Parathyroid adenoma (tissue), 2 donors: Measurements from ENCODE around the gene PDZD7.

ENCODE experiments used
- H2AFZ ChIP-seq: fragments of 300-600 bp; sonication (generic); one replicate; pipeline ENCODE4 v1.7.0; 2017; ENCODE audit warnings: antibody characterized with exemption, mild to moderate bottlenecking
- H3K27ac ChIP-seq: fragments of 300-600 bp; sonication (generic); one replicate; pipeline ENCODE4 v1.7.0; 2017
- H3K27me3 ChIP-seq: fragments of 300-600 bp; sonication (generic); one replicate; pipeline ENCODE4 v1.7.0; 2017; ENCODE audit warnings: low read length; ENCODE audit not compliant: control insufficient read depth, insufficient read depth
- H3K36me3 ChIP-seq: fragments of 300-600 bp; sonication (generic); one replicate; pipeline ENCODE4 v1.7.0; 2017; ENCODE audit warnings: low read length; ENCODE audit not compliant: control insufficient read depth, insufficient read depth
- H3K4me1 ChIP-seq: fragments of 300-600 bp; sonication (generic); one replicate; pipeline ENCODE4 v1.7.0; 2017; ENCODE audit warnings: control low read depth
- H3K4me2 ChIP-seq: fragments of 300-600 bp; sonication (generic); one replicate; pipeline ENCODE4 v1.7.0; 2017; ENCODE audit warnings: low read length
- H3K4me3 ChIP-seq: fragments of 300-600 bp; sonication (generic); one replicate; pipeline ENCODE4 v1.7.0; 2017; ENCODE audit warnings: low read depth, low read length
- H3K79me2 ChIP-seq: fragments of 300-600 bp; sonication (generic); one replicate; pipeline ENCODE4 v1.7.0; 2017; ENCODE audit warnings: control low read depth
- H3K9ac ChIP-seq: fragments of 300-600 bp; sonication (generic); one replicate; pipeline ENCODE4 v1.7.0; 2017; ENCODE audit warnings: mild to moderate bottlenecking
- H3K9me3 ChIP-seq: fragments of 300-600 bp; sonication (generic); one replicate; pipeline ENCODE4 v1.7.0; 2017; ENCODE audit warnings: low read length; ENCODE audit not compliant: control insufficient read depth
- TF ChIP-seq, protein P1 (sequence below): fragments of 300-600 bp; sonication (generic); IDR thresholded peaks from one replicate; pipeline ENCODE4 v1.7.0; 2017; ENCODE audit warnings: antibody characterized with exemption, mild to moderate bottlenecking
- donor health status: primary hyperparathyroidism.

Gene PDZD7

DNA sequence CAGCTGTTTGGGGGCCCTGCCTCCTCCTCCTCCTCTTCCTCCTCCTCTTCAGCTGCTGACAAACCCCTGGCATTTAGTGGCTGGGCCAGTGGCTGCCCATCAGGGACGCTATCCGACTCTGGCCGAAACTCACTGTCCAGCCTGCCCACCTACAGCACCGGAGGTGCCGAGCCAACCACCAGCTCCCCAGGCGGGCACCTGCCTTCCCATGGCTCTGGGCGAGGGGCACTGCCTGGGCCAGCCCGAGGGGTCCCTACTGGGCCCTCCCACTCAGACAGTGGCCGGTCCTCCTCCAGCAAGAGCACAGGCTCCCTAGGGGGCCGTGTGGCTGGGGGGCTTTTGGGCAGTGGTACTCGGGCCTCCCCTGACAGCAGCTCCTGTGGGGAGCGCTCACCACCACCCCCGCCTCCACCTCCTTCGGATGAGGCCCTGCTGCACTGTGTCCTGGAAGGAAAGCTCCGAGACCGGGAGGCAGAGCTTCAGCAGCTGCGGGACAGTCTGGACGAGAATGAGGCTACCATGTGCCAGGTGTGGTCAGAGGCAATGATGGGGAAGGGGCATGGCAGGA is 27.2 kb downstream of the PDZD7 start:
- peaks cover 14% of the 10 kb centered on the region for H3K4me1 ChIP-seq
- peaks cover 3% of the 10 kb centered on the region for H3K79me2 ChIP-seq
- H3K36me3 ChIP-seq: no peaks in the 10 kb centered on the region
- H3K27ac ChIP-seq: no peak overlapping the region
- TF ChIP-seq, protein P1, sequence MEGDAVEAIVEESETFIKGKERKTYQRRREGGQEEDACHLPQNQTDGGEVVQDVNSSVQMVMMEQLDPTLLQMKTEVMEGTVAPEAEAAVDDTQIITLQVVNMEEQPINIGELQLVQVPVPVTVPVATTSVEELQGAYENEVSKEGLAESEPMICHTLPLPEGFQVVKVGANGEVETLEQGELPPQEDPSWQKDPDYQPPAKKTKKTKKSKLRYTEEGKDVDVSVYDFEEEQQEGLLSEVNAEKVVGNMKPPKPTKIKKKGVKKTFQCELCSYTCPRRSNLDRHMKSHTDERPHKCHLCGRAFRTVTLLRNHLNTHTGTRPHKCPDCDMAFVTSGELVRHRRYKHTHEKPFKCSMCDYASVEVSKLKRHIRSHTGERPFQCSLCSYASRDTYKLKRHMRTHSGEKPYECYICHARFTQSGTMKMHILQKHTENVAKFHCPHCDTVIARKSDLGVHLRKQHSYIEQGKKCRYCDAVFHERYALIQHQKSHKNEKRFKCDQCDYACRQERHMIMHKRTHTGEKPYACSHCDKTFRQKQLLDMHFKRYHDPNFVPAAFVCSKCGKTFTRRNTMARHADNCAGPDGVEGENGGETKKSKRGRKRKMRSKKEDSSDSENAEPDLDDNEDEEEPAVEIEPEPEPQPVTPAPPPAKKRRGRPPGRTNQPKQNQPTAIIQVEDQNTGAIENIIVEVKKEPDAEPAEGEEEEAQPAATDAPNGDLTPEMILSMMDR: no peak
- H3K9me3 ChIP-seq: no peaks in the 10 kb centered on the region
- no peak overlapping the region for H2AFZ ChIP-seq
- H3K4me3 ChIP-seq: no peak overlapping the region
- H3K4me2 ChIP-seq: no peak overlapping the region
- H3K27me3 ChIP-seq: no peaks in the 10 kb centered on the region
- H3K9ac ChIP-seq: no peak overlapping the region

DNA sequence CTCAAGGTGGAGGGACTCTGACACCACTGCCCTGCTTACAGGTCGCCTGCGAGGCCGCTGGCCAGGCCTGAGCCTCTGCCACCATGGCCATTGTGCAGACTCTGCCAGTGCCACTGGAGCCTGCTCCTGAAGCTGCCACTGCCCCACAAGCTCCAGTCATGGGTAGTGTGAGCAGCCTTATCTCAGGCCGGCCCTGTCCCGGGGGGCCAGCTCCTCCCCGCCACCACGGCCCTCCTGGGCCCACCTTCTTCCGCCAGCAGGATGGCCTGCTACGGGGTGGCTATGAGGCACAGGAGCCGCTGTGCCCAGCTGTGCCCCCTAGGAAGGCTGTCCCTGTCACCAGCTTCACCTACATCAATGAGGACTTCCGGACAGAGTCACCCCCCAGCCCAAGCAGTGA is 28.5 kb downstream of the PDZD7 start:
- TF ChIP-seq, protein P1: no peak
- H3K4me3 ChIP-seq: no peak overlapping the region
- no peaks in the 10 kb centered on the region for H3K36me3 ChIP-seq
- H2AFZ ChIP-seq: no peak overlapping the region
- no peak overlapping the region for H3K9ac ChIP-seq
- H3K4me2 ChIP-seq: peak overlapping the region; percentile 11
- peaks cover 17% of the 10 kb centered on the region for H3K4me1 ChIP-seq
- no peaks in the 10 kb centered on the region for H3K9me3 ChIP-seq
- peaks cover 3% of the 10 kb centered on the region for H3K79me2 ChIP-seq
- H3K27ac ChIP-seq: no peak overlapping the region
- no peaks in the 10 kb centered on the region for H3K27me3 ChIP-seq

DNA sequence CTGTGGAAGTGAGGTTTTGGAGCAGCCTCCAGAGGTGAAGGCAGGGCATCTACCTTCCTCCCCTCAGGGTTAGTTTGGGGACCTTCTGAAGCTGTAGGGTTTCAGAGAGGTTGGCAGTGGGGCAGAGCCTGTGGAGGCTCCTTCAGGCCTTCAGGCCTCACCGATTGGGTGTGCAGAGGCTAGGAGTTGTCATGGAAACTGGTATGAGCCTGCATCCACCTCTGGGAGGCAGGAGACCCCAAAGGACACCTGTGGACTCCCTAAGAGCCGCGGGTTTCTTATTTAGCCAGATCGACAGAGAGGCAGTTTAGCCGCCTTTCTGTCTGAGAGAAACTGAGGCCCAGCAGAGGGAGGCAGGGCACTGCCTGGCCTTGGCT is 29.3 kb downstream of the PDZD7 start:
- peaks cover 3% of the 10 kb centered on the region for H3K79me2 ChIP-seq
- H3K9me3 ChIP-seq: no peaks in the 10 kb centered on the region
- H3K36me3 ChIP-seq: no peaks in the 10 kb centered on the region
- H3K27me3 ChIP-seq: no peaks in the 10 kb centered on the region
- H3K27ac ChIP-seq: peak overlapping the region; percentile 83
- TF ChIP-seq, protein P1: no peak
- H3K9ac ChIP-seq: no peak overlapping the region
- peaks cover 19% of the 10 kb centered on the region for H3K4me1 ChIP-seq
- H3K4me3 ChIP-seq: peak overlapping the region; percentile 92
- H2AFZ ChIP-seq: no peak overlapping the region
- peak overlapping the region; percentile 98 for H3K4me2 ChIP-seq

DNA sequence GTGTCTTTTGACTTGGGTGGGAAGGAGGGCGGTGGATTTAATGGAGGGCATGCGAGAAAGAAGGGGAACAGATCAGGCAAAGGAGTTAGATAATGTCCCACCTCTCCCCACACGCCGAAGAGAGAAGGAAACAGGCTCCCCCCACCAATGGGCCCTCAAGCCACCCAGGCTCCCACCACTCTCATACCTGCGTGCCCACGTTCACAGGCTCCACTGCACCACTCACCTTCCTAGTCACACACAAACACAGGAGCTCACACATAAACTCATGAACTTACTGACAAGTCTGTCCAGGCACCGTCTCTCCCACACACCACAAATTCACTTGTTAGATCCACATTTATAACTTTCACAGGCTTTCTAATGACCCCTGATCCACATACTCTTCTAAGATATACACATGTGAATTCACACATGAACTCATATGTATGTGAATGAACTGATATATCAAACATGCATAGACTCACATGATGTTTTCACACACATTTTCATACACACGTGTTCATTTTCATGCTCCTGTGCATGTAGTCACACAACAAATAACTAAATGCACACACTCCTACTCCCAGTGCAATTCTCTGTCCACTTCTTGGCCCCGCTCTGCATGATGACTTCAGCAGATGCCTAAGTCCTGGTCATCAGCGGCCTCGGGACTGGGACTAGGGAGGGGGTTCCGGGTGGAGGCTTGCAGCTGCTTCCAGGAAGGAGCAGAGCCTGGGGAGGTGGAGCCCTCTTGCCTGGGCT is 29.8 kb downstream of the PDZD7 start:
- peak overlapping the region; percentile 83 for H3K27ac ChIP-seq
- H3K4me2 ChIP-seq: peak overlapping the region; percentile 98
- peak overlapping the region; percentile 94 for H3K9ac ChIP-seq
- peak overlapping the region; percentile 92 for H3K4me3 ChIP-seq
- H2AFZ ChIP-seq: peak overlapping the region; percentile 82
- H3K9me3 ChIP-seq: no peaks in the 10 kb centered on the region
- TF ChIP-seq, protein P1: no peak
- H3K36me3 ChIP-seq: no peaks in the 10 kb centered on the region
- no peaks in the 10 kb centered on the region for H3K27me3 ChIP-seq
- peaks cover 22% of the 10 kb centered on the region for H3K4me1 ChIP-seq
- H3K79me2 ChIP-seq: peaks cover 3% of the 10 kb centered on the region
